AG04450 (cell line): ENCODE data around the gene BANF2. TPM values are rescaled to one million over a fixed set of nuclear protein-coding genes. Genes with fewer than 3 reads are reported as not detected.

Experiments
- CTCF ChIA-PET: fragments of 300-600, 350-600 bp; formaldehyde crosslinking; extraction: SDS; loops from one replicate; lab custom pipeline; 2022; ENCODE audit warnings: antibody characterized with exemption, inconsistent platforms; lab: Charles Lee
- POLR2A ChIA-PET: fragments of 350-600 bp; formaldehyde crosslinking; extraction: SDS; loops from one replicate; lab custom pipeline; 2021; ENCODE audit warnings: antibody characterized with exemption, inconsistent platforms; lab: Yijun Ruan, JAX
- DNase-seq: peaks from one replicate; pipeline ENCODE4 v3.0.0-alpha.2; 2011; ENCODE audit warnings: low read depth, low spot score
- H3K27ac ChIP-seq: one replicate; pipeline ENCODE4 v1.5.1; 2012; ENCODE audit warnings: low read depth, low read length, control low read depth
- H3K27me3 ChIP-seq: one replicate; pipeline ENCODE4 v1.6.0; 2012; ENCODE audit warnings: low read length; ENCODE audit not compliant: control insufficient read depth, insufficient read depth
- H3K4me3 ChIP-seq: 2 replicates; pipeline ENCODE4 v1.5.1; 2011; ENCODE audit warnings: mild to moderate bottlenecking, low read depth, low read length, control low read depth
- H3K9me3 ChIP-seq: 2 replicates; pipeline ENCODE4 v1.5.1; 2012; ENCODE audit warnings: low read length; ENCODE audit not compliant: control insufficient read depth, insufficient read depth
- polyA plus RNA-seq: library from polyadenylated mRNA; depleted of rRNA; stranded (reverse); fragments of >200 nt; gene quantifications from 2 replicates; pipeline ENCODE4 v1.2.3, GENCODE V29; 2011
- TF ChIP-seq, protein P1 (sequence below): IDR thresholded peaks from 2 replicates; pipeline ENCODE4 v1.5.1; 2011; ENCODE audit warnings: low read depth, low read length, control low read depth, inconsistent platforms

BANF2 gene
- polyA plus RNA-seq, 1 experiment = not detected

DNA sequence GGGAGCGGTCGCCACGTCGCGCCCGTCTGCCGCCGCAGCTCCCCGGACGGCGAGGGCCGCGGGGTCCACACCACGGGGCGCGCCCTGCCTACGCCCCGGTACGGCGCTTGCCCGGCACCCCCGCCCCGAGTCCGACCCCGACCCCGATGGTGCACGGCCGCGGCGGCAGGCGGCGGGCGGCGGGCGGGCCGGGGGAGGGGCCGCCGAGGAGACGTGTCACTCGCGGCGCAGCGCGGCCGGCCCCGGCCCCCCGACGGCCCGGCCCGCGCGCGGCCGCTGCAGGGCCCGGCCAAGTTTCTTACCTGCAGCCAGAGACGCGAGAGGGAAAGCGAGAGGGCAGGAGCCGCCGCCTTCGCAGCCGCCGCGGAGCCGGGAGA is 18.1 kb upstream of the BANF2 start:
- no peak for DNase-seq
- TF ChIP-seq, protein P1, sequence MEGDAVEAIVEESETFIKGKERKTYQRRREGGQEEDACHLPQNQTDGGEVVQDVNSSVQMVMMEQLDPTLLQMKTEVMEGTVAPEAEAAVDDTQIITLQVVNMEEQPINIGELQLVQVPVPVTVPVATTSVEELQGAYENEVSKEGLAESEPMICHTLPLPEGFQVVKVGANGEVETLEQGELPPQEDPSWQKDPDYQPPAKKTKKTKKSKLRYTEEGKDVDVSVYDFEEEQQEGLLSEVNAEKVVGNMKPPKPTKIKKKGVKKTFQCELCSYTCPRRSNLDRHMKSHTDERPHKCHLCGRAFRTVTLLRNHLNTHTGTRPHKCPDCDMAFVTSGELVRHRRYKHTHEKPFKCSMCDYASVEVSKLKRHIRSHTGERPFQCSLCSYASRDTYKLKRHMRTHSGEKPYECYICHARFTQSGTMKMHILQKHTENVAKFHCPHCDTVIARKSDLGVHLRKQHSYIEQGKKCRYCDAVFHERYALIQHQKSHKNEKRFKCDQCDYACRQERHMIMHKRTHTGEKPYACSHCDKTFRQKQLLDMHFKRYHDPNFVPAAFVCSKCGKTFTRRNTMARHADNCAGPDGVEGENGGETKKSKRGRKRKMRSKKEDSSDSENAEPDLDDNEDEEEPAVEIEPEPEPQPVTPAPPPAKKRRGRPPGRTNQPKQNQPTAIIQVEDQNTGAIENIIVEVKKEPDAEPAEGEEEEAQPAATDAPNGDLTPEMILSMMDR = no peak
- H3K27ac ChIP-seq = peak overlapping the region; percentile 89
- H3K27me3 ChIP-seq = peaks cover 5% of the 10 kb centered on the region
- CTCF ChIA-PET = interaction anchor here (0.6 to 3.1 kb wide), 23 partner anchors 10 to 277 kb away, joined by 3 to 20 read pairs (median 5); partner anchors contain the start of gene BANF2
- H3K4me3 ChIP-seq = peak overlapping the region; percentile 79
- POLR2A ChIA-PET = interaction anchor here (0.6 to 3.8 kb wide), 31 partner anchors 9 to 287 kb away, joined by 3 to 53 read pairs (median 6); partner anchors contain the start of genes DSTN, MGME1 and SNX5
- H3K9me3 ChIP-seq = peaks cover 5% of the 10 kb centered on the region

DNA sequence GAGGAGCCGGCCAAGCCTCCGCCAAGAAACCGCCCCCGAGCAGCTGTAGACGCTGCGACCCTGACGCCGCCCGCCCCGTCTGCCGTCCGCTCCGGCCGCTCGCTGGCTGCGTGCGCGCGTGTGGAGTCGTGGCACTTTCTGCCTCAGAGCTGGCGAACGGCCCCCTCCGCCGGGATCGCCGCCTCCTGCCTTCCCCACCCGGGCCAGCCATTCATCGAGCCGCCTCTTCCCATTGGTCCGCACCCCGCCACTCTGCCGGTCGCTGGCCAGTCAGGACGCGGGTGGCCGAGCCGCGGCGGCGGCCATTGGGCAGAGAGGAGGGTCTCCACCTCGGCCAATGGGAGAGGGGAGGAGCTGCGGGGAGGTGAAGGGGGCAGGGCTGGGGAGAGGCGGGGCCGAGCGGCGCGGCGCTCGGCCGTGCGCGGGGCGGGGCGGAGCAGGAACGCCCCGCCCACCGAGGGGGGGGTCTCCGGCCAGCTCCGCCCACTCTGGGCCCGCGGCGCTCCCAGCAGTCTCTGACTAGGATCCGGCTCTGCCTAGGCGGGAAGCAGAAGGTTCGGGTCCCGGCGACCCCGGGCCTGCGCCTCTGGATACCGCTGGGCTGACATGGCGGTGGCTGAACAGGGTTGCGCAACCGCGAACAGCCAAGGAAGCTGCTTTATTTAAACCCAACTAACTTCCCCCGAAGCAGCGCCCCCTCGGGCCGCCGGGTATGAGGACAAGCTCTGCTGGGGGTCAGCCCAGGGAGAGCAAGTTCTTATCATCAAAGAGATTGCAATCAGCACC is 17.5 kb upstream of the BANF2 start, which contains the start of gene RRBP1:
TSS of gene RRBP1 (minus strand) at position 140 of the 786 bp plus-strand sequence. CDS start 21,735 bp downstream, outside the sequence.
- Histone ChIP-seq H3K27me3 (peaks cover 5% of the 10 kb centered on the region), H3K4me3 (peak within 1 kb of the TSS; percentile 79), H3K9me3 (peaks cover 11% of the 10 kb centered on the region), H3K27ac (peak within 1 kb of the TSS; percentile 89)
- POLR2A ChIA-PET = interaction anchor here (0.6 to 3.8 kb wide), 44 partner anchors 9 to 286 kb away, joined by 3 to 53 read pairs (median 5); partner anchors contain the start of genes DSTN, MGME1 and SNX5
- peak; percentile 94 for DNase-seq
- TF ChIP-seq, protein P1 = peak; percentile 77
- CTCF ChIA-PET = interaction anchor here (0.6 to 3.1 kb wide), 33 partner anchors 9 to 913 kb away, joined by 3 to 20 read pairs (median 4); partner anchors contain the start of gene BANF2

DNA sequence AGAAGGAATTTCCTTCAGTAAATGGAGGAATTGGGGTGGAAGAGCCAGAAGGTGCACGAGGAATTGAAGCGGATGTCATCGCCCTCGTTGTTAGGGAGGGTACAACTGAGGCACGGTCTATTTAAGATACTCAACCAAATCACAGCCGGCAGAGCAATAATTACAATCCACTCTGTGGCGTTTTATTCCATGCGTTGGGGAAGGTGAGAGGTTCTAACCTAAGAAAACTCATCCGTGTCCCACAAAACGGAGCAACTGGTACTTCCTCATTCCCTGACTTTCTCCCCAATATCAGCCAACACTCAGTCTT is 16.9 kb upstream of the BANF2 start:
- Histone ChIP-seq H3K27me3 (peaks cover 5% of the 10 kb centered on the region), H3K4me3 (peak overlapping the region; percentile 65), H3K9me3 (peaks cover 14% of the 10 kb centered on the region), H3K27ac (peak overlapping the region; percentile 52)
- TF ChIP-seq, protein P1 = no peak
- CTCF ChIA-PET = interaction anchor here (0.6 to 3.1 kb wide), 27 partner anchors 9 to 912 kb away, joined by 3 to 20 read pairs (median 4); partner anchors contain the start of gene BANF2
- POLR2A ChIA-PET = interaction anchor here (0.7 to 3.8 kb wide), 36 partner anchors 10 to 283 kb away, joined by 3 to 53 read pairs (median 5); partner anchors contain the start of gene DSTN
- no peak for DNase-seq

DNA sequence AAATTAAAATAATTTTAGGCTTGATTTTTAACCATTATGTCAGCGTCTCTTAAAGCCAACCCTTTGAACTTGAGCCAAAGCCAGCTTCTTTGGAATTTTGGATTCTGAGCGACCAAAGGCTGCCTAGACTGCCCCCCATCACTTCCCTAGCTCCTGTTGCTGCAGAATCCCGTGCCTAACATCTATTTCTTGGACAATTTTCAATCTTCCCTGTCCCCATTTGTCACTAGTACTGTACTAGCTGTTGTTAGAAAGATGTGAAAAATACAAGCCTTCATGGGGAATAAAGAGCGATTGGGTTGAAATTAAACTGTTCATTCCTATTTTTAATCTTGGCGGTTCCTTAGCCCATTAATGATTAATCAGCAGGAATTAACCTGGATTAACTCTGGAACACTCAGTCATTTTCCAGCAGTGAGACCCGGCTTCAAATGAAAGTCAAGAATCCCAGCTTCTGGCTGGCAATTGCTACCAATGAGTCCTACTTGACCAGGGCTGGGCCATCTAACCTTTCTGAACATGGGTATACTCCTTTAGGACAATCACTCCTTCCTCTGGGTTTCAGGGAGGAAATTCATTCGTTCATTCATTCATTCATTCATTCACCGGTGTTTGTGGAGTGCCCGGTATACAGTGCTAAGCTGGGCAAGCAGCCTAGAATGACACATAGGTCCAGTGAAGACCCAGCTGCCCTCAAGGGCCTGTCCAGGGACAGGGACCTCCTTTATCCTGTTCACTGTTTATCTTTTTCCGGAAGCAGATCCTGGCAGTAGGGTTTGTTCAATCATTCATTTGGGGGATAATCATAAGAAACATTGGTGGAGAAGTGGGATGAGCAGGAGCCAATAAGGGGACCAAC is 16.3 kb upstream of the BANF2 start:
- peaks cover 14% of the 10 kb centered on the region for H3K9me3 ChIP-seq
- no peak for DNase-seq
- no peak overlapping the region for H3K4me3 ChIP-seq
- CTCF ChIA-PET = interaction anchor here (0.6 to 3.1 kb wide), 24 partner anchors 8 to 254 kb away, joined by 3 to 20 read pairs (median 4); partner anchors contain the start of gene BANF2
- POLR2A ChIA-PET = interaction anchor here (0.8 to 3.8 kb wide), 18 partner anchors 11 to 274 kb away, joined by 3 to 53 read pairs (median 8); no protein-coding TSS in a partner anchor
- TF ChIP-seq, protein P1 = no peak
- no peak overlapping the region for H3K27ac ChIP-seq
- peaks cover 5% of the 10 kb centered on the region for H3K27me3 ChIP-seq
